MM.1S (cell line): Measurements from ENCODE around the gene CD3D.

ENCODE experiments used
- DNase-seq: peaks from one replicate; pipeline ENCODE4 v3.0.0-alpha.2; 2015
- H2AFZ ChIP-seq: fragments of 300-600 bp; sonication (generic); 2 replicates; pipeline ENCODE4 v1.6.0; 2016; ENCODE audit warnings: antibody characterized with exemption, low read length
- H3F3A ChIP-seq: fragments of 300-600 bp; sonication (generic); 2 replicates; pipeline ENCODE4 v1.6.1; 2016; ENCODE audit warnings: mild to moderate bottlenecking, antibody characterized with exemption, low read length, moderate library complexity, mixed read lengths; ENCODE audit not compliant: insufficient read depth
- H3K27ac ChIP-seq: fragments of 300-600 bp; sonication (generic); 2 replicates; pipeline ENCODE4 v1.5.1; 2016; ENCODE audit warnings: mild to moderate bottlenecking, low read length
- H3K27me3 ChIP-seq: fragments of 300-600 bp; sonication (generic); replicated peaks from 2 replicates; pipeline ENCODE4 v1.6.0; 2016; ENCODE audit warnings: low read length; ENCODE audit not compliant: insufficient read depth
- H3K36me3 ChIP-seq: fragments of 300-600 bp; sonication (generic); replicated peaks from 2 replicates; pipeline ENCODE4 v1.6.1; 2016; ENCODE audit warnings: mild to moderate bottlenecking, low read length, mixed read lengths; ENCODE audit not compliant: insufficient read depth
- H3K4me1 ChIP-seq: fragments of 300-600 bp; sonication (generic); 2 replicates; pipeline ENCODE4 v1.6.1; 2016; ENCODE audit warnings: low read length, mixed read lengths
- H3K4me2 ChIP-seq: fragments of 300-600 bp; sonication (generic); 2 replicates; pipeline ENCODE4 v1.6.0; 2016; ENCODE audit warnings: low read depth, low read length
- H3K4me3 ChIP-seq: fragments of 300-600 bp; sonication (generic); 2 replicates; pipeline ENCODE4 v1.5.1; 2016; ENCODE audit warnings: low read length, mixed read lengths
- H3K79me2 ChIP-seq: fragments of 300-600 bp; sonication (generic); 2 replicates; pipeline ENCODE4 v1.6.1; 2016; ENCODE audit warnings: mixed run types, low read length, mixed read lengths
- H3K9ac ChIP-seq: fragments of 300-600 bp; sonication (generic); 2 replicates; pipeline ENCODE4 v1.6.1; 2016; ENCODE audit warnings: low read length, mixed read lengths
- H3K9me2 ChIP-seq: fragments of 300-600 bp; sonication (generic); replicated peaks from 2 replicates; pipeline ENCODE4 v1.6.1; 2016; ENCODE audit warnings: mild to moderate bottlenecking, low read length, mixed read lengths; ENCODE audit not compliant: insufficient read depth
- H3K9me3 ChIP-seq: fragments of 300-600 bp; sonication (generic); replicated peaks from 2 replicates; pipeline ENCODE4 v1.6.1; 2016; ENCODE audit warnings: mild to moderate bottlenecking, low read length, mixed read lengths; ENCODE audit not compliant: insufficient read depth
- H4K20me1 ChIP-seq: fragments of 300-600 bp; sonication (generic); 2 replicates; pipeline ENCODE4 v1.6.1; 2016; ENCODE audit warnings: mild to moderate bottlenecking, low read length, moderate library complexity, mixed read lengths; ENCODE audit not compliant: insufficient read depth
- EZH2 ChIP-seq: fragments of 300-600 bp; sonication (generic); optimal IDR thresholded peaks from 2 replicates; pipeline ENCODE3; 2017; ENCODE audit warnings: low read depth, mild to moderate bottlenecking, antibody characterized with exemption, low read length, mixed read lengths
- EZH2phosphoT487 ChIP-seq: fragments of 300-600 bp; sonication (generic); IDR thresholded peaks from 2 replicates; pipeline ENCODE4 v1.6.1; 2018; ENCODE audit warnings: antibody characterized with exemption, low read length
- TF ChIP-seq, protein P1 (sequence below): fragments of 300-600 bp; sonication (generic); IDR thresholded peaks from 2 replicates; pipeline ENCODE4 v1.5.1; 2016; ENCODE audit warnings: antibody characterized with exemption, low read length, mixed read lengths

CD3D gene

DNA sequence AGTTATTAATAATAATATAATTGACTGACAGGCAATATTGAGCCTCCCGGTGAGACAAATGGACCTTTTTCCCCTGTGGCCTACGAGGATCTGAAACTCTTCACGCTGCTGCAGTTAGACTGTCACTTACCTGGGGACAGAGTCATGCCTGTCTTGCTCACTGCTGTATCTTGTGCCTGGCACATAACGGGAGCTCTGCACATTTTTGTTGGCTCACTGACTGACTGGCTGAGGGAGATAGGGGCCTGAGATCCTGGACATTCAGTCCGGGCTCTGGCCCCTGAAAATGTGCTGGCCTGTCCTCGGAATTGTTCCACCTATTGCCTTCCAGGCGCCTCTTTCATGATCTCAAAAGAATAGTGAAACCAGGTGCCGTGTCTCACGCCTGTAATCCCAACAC lies 743 bp upstream of the CD3D start:
- H3K27me3 ChIP-seq: no peaks in the 10 kb centered on the region
- DNase-seq: no peak
- no peaks in the 10 kb centered on the region for H3K36me3 ChIP-seq
- no peaks in the 10 kb centered on the region for H4K20me1 ChIP-seq
- H3K9me3 ChIP-seq: no peaks in the 10 kb centered on the region
- H2AFZ ChIP-seq: no peak overlapping the region
- no peaks in the 10 kb centered on the region for H3K9me2 ChIP-seq
- H3F3A ChIP-seq: no peaks in the 10 kb centered on the region
- H3K79me2 ChIP-seq: no peaks in the 10 kb centered on the region
- H3K27ac ChIP-seq: no peak overlapping the region
- H3K9ac ChIP-seq: no peak overlapping the region
- no peak overlapping the region for H3K4me3 ChIP-seq
- TF ChIP-seq EZH2 (no peak), EZH2phosphoT487 (no peak)
- TF ChIP-seq, protein P1, sequence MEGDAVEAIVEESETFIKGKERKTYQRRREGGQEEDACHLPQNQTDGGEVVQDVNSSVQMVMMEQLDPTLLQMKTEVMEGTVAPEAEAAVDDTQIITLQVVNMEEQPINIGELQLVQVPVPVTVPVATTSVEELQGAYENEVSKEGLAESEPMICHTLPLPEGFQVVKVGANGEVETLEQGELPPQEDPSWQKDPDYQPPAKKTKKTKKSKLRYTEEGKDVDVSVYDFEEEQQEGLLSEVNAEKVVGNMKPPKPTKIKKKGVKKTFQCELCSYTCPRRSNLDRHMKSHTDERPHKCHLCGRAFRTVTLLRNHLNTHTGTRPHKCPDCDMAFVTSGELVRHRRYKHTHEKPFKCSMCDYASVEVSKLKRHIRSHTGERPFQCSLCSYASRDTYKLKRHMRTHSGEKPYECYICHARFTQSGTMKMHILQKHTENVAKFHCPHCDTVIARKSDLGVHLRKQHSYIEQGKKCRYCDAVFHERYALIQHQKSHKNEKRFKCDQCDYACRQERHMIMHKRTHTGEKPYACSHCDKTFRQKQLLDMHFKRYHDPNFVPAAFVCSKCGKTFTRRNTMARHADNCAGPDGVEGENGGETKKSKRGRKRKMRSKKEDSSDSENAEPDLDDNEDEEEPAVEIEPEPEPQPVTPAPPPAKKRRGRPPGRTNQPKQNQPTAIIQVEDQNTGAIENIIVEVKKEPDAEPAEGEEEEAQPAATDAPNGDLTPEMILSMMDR: no peak
- no peaks in the 10 kb centered on the region for H3K4me1 ChIP-seq
- H3K4me2 ChIP-seq: no peak overlapping the region

DNA sequence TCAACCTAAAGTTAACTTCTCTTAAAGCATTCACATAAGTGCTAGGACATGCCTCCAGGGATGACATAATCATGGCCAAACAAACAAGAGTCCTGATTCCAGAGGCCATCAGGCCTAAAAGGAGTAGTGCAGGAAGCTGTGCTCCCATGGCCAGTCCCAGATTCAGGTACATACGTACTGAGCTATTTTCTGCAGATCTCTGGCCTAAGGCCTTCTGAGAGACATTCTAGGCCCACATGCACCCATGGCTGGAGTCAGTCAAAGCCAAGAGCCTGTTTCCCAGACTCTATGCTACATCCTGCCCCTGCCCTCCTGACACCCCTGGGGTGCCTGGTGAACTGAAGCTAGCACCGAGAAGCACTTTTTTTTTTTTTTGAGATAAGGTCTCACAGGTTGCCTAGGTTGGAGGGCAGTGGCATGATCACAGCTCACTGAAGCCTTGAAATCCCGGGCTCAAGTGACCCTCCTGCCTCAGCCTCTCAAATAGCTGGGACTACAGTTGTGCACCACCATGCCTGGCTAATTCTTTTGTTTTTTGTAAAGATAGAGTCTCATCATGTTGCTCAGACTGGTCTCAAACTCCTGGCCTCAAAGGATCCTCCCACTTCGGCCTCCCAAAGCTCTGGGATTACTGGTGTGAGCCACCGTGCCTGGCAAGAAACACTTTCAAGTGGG lies 553 bp downstream of the CD3D start:
- H3K27me3 ChIP-seq: no peaks in the 10 kb centered on the region
- no peak for DNase-seq
- H3K9me2 ChIP-seq: no peaks in the 10 kb centered on the region
- H3K79me2 ChIP-seq: no peaks in the 10 kb centered on the region
- no peaks in the 10 kb centered on the region for H3K36me3 ChIP-seq
- no peak overlapping the region for H3K9ac ChIP-seq
- no peaks in the 10 kb centered on the region for H3F3A ChIP-seq
- no peaks in the 10 kb centered on the region for H3K4me1 ChIP-seq
- TF ChIP-seq EZH2 (no peak), EZH2phosphoT487 (no peak)
- TF ChIP-seq, protein P1: no peak
- H3K9me3 ChIP-seq: no peaks in the 10 kb centered on the region
- no peak overlapping the region for H3K4me2 ChIP-seq
- no peak overlapping the region for H2AFZ ChIP-seq
- no peak overlapping the region for H3K4me3 ChIP-seq
- no peak overlapping the region for H3K27ac ChIP-seq
- H4K20me1 ChIP-seq: no peaks in the 10 kb centered on the region

DNA sequence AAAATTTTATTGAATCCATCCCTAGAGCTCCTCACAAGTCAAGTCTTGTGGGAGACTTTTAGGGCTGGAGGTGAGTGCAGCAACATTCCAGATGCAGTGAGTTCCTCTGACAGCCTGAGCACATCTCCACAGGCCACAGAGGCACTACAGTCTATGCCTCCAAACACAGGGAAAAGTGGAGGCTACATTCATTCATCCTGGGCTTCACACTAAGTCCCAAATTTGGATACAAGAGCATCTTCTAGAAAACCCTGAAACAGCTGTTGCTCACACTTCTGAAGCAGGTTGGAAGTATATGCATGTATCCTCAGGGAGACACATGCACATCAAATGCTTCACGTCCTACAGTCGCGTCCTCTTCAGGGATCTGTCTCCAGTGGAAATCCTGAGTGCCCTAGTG lies 1.2 kb downstream of the CD3D start:
- TF ChIP-seq, protein P1: no peak
- TF ChIP-seq EZH2phosphoT487 (no peak), EZH2 (no peak)
- Histone ChIP-seq H3K4me1 (no peaks in the 10 kb centered on the region), H3K9me3 (no peaks in the 10 kb centered on the region), H3K9ac (no peak overlapping the region), H3K4me3 (no peak overlapping the region), H3K27ac (no peak overlapping the region), H3K79me2 (no peaks in the 10 kb centered on the region), H3F3A (no peaks in the 10 kb centered on the region), H3K9me2 (no peaks in the 10 kb centered on the region), H3K4me2 (no peak overlapping the region), H3K27me3 (no peaks in the 10 kb centered on the region), H3K36me3 (no peaks in the 10 kb centered on the region), H2AFZ (no peak overlapping the region), H4K20me1 (no peaks in the 10 kb centered on the region)
- no peak for DNase-seq
